Measurements from ENCODE around the gene PIERCE2. TPM values are rescaled to one million over a fixed set of nuclear protein-coding genes. Genes with fewer than 3 reads are reported as not detected.
"Not testable (repeated sequence)": the region's sequence is repeated elsewhere in the genome, so short reads cannot be mapped to it uniquely, and the experiment has no call there.

PIERCE2 gene
- total RNA-seq, 1 donor from 2014 or later = 1.0 TPM

DNA sequence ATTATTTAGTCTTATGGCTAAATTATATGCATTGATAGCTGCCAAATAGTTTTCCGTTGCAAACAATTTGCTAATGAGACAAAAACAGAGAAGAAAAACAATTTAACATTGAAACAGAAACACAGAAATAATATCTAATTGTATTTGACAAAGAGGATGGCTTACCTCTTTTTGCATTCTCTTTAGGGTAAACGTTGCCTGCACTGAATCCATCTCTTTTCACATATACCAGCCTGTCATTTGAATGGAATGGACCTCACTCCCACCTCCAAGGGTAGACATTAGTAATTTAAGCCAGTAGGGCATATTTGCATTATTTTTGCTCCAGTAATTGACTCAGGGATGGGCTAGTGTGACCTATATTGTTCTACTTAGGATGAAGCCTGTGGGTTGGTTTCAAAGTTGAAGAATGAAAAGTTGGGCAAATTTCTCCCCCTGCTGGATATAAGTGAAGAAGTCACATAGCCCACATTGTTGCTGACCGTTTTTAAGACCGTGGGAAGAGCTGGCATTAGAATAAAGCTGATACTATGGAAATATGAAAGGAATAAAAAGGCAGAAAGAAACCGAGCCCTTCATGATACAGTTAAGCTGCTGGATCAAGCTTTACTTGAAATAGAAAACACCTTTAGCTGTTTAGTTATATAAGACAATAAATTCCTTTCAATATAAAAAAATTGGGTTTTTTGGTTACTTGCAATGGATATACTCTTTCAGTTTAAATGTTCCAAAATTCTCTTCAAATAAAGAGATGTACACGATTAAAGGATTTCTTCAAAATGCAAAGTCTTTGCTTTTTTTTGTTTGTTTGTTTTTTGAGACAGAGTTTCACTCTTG is 26.9 kb downstream of the PIERCE2 start:
- DNase-seq (ENCODE audit: low read depth in 2 of 2) = peak; percentile 65 to 73

DNA sequence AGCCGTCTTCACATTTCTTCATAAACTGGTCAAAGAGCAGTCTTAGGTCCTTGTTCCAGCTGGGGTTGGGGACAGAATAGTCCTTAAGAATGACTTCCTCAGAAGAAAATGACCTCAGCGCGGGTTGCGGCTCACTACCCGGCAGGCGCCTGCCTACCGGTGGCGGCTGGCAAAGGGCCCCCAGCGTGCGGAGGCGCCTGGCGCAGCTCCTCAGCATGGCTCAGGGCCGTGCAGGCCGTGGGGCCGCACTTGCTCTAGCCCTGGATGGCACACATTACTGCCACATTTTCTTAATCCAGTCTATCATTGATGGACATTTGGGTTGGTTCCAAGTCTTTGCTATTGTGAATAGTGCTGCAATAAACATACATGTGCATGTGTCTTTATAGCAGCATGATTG is 34.8 kb downstream of the PIERCE2 start:
- DNase-seq (ENCODE audit: low read depth in 2 of 2) = not testable (repeated sequence)

DNA sequence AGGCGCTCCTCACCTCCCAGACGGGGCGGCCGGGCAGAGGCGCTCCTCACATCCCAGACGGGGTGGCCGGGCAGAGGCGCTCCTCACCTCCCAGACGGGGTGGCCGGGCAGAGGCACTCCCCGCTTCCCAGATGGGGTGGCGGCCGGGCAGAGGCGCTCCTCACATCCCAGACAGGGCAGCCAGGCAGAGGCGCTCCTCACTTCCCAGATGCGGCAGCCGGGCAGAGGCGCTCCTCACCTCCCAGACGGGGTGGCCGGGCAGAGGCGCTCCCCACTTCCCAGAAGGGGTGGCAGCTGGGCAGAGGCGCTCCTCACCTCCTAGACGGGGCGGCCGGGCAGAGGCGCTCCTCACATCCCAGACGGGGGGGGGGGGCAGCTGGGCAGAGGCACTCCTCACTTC is 37.6 kb downstream of the PIERCE2 start:
- DNase-seq (ENCODE audit: low read depth in 2 of 2) = not testable (repeated sequence)

DNA sequence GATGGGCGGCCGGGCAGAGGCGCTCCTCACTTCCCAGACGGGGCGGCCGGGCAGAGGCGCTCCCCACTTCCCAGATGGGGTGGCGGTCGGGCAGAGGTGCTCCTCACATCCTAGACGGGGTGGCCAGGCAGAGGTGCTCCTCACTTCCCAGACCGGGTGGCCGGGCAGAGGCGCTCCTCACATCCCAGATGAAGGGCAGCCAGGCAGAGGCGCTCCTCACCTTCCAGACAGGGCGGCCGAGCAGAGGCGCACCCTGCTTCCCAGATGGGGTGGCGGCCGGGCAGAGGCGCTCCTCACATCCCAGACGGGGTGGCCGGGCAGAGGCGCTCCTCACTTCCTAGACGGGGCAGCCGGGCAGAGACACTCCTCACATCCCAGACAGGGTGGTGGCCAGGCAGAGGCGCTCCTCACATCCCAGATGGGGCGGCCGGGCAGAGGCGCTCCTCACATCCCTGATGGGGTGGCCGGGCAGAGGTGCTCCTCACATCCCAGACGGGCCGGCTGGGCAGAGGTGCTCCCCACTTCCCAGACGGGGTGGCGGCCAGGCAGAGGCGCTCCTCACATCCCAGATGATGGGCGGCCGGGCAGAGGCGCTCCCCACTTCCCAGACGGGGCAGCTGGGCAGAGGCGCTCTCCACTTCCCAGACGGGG is 38.2 kb downstream of the PIERCE2 start:
- not testable (repeated sequence) for DNase-seq (ENCODE audit: low read depth in 2 of 2)

DNA sequence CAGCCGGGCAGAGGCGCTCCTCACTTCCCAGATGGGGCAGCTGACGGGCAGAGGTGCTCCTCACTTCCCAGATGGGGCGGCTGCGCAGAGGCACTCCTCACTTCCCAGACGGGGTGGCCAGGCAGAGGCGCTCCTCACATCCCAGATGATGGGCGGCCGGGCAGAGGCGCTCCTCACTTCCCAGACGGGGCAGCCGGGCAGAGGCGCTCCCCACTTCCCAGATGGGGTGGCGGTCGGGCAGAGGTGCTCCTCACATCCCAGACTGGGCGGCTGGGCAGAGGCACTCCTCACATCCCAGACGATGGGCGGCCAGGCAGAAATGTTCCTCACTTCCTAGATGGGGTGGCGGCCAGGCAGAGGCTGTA is 38.7 kb downstream of the PIERCE2 start:
- DNase-seq (ENCODE audit: low read depth in 2 of 2) = not testable (repeated sequence)

DNA sequence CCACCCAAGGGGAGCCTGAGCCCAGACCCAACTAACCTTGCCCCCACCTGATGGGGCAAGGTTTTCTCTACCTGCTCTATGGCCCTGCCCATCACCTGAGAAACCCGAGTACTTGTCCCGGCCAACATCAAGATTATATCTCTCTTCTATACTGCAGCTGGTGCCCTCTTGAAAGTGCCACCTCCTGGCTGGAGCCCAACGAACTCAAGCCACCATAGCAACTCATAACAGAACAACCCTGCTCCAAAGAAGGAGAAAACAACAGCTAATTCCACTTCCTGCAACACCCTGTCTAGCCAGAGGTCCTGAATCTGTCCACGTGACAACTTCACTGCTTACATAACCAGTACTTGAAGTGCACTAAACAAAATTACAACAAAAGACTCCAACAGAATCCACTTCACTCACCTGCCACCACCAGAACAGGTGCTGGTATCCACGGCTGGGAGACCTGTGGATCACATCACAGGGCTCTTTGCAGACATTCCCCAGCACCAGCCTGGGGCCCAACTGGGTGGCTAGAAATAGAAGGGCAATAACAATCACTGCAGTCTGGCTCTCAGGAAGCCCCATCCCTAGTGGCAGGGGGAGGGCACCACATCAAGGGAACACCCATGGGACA is 49.2 kb downstream of the PIERCE2 start:
- no peak for DNase-seq (ENCODE audit: low read depth in 2 of 2)

DNA sequence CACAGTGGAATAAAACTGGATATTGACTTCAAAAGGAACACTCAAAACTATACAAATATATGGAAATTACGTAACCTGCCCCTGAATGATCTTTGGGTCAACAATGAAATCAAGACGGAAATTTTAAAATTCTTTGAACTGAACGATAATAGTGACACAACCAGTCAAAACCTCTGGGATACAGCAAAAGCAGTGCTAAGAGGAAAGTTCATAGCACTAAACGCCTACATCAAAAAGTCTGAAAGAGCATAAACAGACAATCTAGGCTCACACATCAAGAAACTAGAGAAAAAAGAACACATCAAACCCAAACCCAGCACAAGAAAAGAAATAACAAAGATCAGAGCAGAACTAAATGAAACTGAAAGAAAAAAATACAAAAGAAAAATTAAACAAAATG is 53.2 kb downstream of the PIERCE2 start:
- no peak for DNase-seq (ENCODE audit: low read depth in 2 of 2)

DNA sequence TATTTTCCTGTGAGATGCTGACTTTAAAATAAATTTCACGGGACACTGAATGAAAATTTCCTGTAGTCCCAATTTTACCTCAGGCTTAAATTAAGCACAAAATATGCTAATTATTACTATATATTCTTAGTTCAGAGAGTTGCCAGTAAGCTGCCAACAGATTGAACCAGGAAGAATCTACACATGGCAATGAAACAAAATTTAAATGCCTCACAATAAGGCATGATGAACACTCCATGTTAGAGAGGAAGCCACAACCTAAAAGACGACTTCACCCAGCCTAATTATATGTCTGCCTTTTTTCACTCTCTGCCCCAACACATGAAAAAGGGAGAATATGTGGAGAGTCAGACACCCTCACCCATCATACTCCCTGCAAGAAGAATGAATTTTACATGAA is 60.0 kb downstream of the PIERCE2 start:
- no peak for DNase-seq (ENCODE audit: low read depth in 2 of 2)

Other genes with a start within 250 kb of the PIERCE2 start
- 47.2 and 60.2 TPM in 2 replicates for gene RSL24D1, start 211.6 kb upstream of the PIERCE2 start, total RNA-seq
- gene RAB27A, start 118.7 kb upstream of the PIERCE2 start, total RNA-seq = 6.2 and 6.8 TPM in 2 replicates
- gene PIGBOS1, start 89.4 kb upstream of the PIERCE2 start, total RNA-seq = 4.8 and 5.3 TPM in 2 replicates
- gene PIGB, start 89.3 kb upstream of the PIERCE2 start, total RNA-seq = 7.5 and 9.1 TPM in 2 replicates
- gene CCPG1, start 136 bp upstream of the PIERCE2 start, total RNA-seq = 38.6 and 47.2 TPM in 2 replicates
- 0.89 and 1.3 TPM in 2 replicates for gene DNAAF4, start 99.7 kb downstream of the PIERCE2 start, total RNA-seq
- gene PYGO1, start 179.8 kb downstream of the PIERCE2 start, total RNA-seq = 0.13 TPM in 2 replicates